ENCODE data around the gene GVQW3.

DNA sequence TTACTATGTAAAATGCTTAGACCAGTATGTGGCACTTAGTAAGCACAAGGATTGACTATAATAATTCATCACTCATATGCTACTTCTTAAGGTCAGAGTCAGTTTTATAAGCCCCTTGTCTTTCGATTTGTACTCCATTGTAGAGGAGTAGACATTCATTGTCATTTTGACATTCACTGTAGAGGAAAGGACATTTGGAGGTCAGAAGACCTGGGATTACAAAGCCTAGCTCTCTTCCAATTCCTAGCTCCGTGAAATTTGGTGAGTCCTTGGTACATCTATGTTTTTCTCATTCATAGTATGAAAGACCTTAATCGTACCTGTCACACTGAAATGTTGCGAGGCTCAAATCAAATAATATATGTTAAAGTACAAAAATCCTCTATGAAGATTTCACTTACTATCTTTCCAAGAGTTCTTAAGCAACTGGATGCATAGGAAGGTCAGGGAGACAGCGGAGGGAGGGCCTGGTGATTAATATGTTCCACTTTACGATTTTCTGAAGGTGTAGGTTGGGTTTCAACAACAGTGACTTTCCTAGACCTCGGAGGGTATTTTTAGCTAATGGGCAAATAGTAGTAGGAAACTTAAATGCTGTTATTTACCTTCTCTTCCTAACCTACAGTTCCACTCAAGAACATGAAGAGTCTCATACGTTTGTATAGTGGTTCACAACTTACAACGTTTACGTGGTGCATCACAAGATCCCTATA, 62.3 kb downstream of the GVQW3 start:
- no peak for TF ChIP-seq EP300 (IDR thresholded peaks at IDR 0.05)
- TF ChIP-seq, protein P1, sequence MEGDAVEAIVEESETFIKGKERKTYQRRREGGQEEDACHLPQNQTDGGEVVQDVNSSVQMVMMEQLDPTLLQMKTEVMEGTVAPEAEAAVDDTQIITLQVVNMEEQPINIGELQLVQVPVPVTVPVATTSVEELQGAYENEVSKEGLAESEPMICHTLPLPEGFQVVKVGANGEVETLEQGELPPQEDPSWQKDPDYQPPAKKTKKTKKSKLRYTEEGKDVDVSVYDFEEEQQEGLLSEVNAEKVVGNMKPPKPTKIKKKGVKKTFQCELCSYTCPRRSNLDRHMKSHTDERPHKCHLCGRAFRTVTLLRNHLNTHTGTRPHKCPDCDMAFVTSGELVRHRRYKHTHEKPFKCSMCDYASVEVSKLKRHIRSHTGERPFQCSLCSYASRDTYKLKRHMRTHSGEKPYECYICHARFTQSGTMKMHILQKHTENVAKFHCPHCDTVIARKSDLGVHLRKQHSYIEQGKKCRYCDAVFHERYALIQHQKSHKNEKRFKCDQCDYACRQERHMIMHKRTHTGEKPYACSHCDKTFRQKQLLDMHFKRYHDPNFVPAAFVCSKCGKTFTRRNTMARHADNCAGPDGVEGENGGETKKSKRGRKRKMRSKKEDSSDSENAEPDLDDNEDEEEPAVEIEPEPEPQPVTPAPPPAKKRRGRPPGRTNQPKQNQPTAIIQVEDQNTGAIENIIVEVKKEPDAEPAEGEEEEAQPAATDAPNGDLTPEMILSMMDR (IDR thresholded peaks at IDR 0.05): no peak
- TF ChIP-seq POLR2A (IDR thresholded peaks at IDR 0.05): no peak

Measured in tibial nerve (tissue), 4 donors.